ENCODE data around the gene FBLL1. TPM values are rescaled to one million over a fixed set of nuclear protein-coding genes. Genes with fewer than 3 reads are reported as not detected.
A peak's percentile ranks its signal among the peaks of the same experiment; 100 is the strongest.
"Not testable (repeated sequence)": the region's sequence is repeated elsewhere in the genome, so short reads cannot be mapped to it uniquely, and the experiment has no call there.

The FBLL1 gene
- total RNA-seq, 2 donors from 2014 or later: not detected

DNA sequence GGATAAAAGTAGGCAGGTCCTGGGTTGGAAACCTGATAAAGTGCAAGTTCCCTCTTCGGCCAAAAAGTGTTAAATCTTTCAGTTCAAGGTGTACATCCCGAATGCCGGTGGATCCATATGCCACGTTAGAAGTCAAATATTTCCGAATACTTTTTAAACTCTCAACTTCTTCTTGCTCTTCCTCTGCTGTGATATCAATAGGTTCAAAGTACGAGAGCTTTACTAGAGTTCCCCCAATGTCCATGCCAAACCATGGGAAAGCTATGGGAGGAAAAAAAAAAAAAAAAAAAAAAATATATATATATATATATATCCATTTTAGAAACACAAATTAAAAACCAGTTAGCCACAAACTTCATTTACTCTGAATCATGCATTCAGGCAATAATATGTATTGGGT lies 39.6 kb downstream of the FBLL1 start:
- H3K4me3 Mint-ChIP-seq: no peak overlapping the region
- no peak for ATAC-seq
- H3K9me3 ChIP-seq (ENCODE audit: control insufficient read depth, low read length, poor library complexity, severe bottlenecking): no peaks in the 10 kb centered on the region
- peak overlapping the region; percentile 57 for H3K27ac Mint-ChIP-seq
- H3K4me1 Mint-ChIP-seq: peaks cover 14% of the 10 kb centered on the region
- H3K27me3 Mint-ChIP-seq: no peaks in the 10 kb centered on the region
- peaks cover 2% of the 10 kb centered on the region for H3K36me3 Mint-ChIP-seq (ENCODE audit: low read depth)
- no peak for DNase-seq

DNA sequence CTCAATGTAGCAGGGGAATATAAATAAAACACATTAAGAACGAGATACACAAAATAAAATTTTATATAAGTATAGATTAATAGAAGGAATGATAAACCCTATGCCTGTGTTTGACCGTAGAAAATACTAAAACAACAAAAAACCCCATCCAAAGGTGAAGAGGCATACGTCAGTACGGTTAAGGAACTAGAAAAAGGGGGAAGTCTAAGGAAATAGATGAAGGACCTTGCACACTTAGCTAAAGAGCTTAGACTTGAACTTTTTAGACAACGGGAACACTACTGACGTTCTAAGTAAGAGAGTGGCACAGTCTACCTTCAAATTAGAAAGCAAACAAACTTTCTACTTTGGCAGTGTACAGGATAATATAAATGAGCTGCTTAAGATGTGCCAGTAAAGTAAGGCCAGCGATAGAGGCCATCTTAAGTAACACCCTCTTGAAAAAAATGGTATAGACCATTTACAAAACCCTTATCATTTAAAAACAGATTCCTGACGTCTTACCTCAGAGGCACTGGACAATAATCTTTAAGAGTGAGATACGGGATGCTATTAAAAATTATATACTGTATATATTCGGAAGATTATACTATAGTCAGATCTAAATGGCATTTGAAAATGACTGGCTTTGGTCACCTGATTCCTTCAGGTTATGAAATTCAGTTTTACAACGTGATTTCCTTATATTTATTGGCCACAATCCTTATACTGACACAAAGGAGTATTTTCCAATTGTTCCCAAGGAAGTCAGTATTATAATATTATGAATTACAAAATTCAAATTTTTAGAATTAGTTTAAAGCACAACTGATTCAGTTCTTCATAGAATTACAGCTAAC lies 41.6 kb downstream of the FBLL1 start:
- H3K4me3 Mint-ChIP-seq: no peak overlapping the region

DNA sequence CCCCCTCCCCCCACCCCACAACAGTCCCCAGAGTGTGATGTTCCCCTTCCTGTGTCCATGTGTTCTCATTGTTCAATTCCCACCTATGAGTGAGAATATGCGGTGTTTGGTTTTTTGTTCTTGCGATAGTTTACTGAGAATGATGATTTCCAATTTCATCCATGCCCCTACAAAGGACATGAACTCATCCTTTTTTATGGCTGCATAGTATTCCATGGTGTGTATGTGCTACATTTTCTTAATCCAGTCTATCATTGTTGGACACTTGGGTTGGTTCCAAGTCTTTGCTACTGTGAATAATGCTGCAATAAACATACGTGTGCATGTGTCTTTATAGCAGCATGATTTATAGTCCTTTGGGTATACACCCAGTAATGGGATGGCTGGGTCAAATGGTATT lies 44.6 kb downstream of the FBLL1 start:
- not testable (repeated sequence) for H3K27ac Mint-ChIP-seq; H3K4me3 Mint-ChIP-seq; H3K27me3 Mint-ChIP-seq; H3K36me3 Mint-ChIP-seq (ENCODE audit: low read depth); DNase-seq; H3K9me3 ChIP-seq (ENCODE audit: control insufficient read depth, low read length, poor library complexity, severe bottlenecking); ATAC-seq
- H3K4me1 Mint-ChIP-seq: peaks cover 30% of the 10 kb centered on the region

More for the DNA sequence above, 41.6 kb downstream of the FBLL1 start:
- no peaks in the 10 kb centered on the region for H3K9me3 ChIP-seq (ENCODE audit: control insufficient read depth, low read length, poor library complexity, severe bottlenecking)
- Mint-ChIP-seq H3K27ac (no peak overlapping the region), H3K4me1 (peaks cover 16% of the 10 kb centered on the region), H3K27me3 (no peaks in the 10 kb centered on the region), H3K36me3 (ENCODE audit: low read depth) (peaks cover 2% of the 10 kb centered on the region)
- ATAC-seq (no peak), DNase-seq (no peak)

DNA sequence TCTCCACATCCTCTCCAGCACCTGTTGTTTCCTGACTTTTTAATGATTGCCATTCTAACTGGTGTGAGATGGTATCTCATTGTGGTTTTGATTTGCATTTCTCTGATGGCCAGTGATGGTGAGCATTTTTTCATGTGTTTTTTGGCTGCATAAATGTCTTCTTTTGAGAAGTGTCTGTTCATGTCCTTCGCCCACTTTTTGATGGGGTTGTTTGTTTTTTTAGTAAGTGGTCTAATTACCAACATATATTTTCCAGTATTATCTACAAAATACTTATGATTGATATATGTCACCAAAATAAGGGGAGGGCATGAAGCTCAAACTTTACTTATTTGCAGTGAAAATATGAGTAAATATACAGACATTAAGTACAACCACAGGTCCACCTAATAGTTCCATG lies 45.1 kb downstream of the FBLL1 start:
- DNase-seq; H3K4me3 Mint-ChIP-seq; H3K9me3 ChIP-seq (ENCODE audit: control insufficient read depth, low read length, poor library complexity, severe bottlenecking); H3K36me3 Mint-ChIP-seq (ENCODE audit: low read depth); H3K27ac Mint-ChIP-seq; H3K27me3 Mint-ChIP-seq; ATAC-seq: not testable (repeated sequence)
- H3K4me1 Mint-ChIP-seq: peaks cover 30% of the 10 kb centered on the region

DNA sequence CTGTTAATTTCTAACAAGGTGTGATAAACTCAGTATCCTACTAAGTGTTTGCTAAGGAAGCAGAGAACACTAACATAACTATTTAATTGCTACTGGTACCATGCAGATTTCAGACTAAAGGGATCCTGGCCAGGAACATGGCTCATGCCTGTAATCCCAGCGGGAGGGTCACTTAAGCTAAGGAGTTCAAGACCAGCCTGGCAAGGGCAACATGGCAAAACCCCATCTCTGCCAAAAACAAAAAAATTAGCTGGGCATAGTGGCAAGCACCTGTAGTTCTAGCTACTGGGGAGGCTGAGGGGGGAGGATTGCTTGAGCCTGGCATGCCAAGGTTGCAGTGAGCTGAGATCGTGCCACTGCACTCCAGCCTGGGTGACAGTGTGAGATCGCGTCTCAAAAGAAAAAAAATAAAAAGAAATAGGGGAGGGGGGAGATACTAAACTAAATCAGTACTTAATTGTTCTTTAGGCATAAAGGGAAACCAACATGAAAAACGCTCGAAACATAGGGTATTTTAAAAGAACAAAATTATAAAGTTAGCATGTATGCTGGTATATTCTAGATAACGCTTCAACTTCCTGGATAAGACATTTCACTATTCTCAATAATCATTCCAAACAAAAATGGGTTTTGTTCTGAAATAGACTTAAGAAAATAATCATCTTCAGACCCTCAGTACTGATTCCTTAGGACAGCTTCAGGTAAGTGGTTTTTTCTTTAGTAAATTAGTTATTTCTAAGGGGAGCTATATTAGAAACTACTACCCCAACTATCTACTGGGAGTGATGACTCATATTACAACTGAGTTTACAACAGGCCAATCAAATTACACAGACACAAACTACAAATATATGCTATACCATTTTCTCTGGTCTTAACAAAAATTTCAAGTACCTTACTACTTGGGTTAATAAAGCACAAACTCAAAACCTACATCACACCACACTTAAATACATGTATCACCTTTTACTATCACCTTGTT lies 46.6 kb downstream of the FBLL1 start:
- H3K9me3 ChIP-seq (ENCODE audit: control insufficient read depth, low read length, poor library complexity, severe bottlenecking): no peaks in the 10 kb centered on the region
- Mint-ChIP-seq H3K36me3 (ENCODE audit: low read depth) (peaks cover 2% of the 10 kb centered on the region), H3K27ac (peak overlapping the region; percentile 39), H3K27me3 (no peaks in the 10 kb centered on the region), H3K4me1 (peaks cover 33% of the 10 kb centered on the region), H3K4me3 (peak overlapping the region; percentile 19)
- DNase-seq (no peak), ATAC-seq (no peak)

DNA sequence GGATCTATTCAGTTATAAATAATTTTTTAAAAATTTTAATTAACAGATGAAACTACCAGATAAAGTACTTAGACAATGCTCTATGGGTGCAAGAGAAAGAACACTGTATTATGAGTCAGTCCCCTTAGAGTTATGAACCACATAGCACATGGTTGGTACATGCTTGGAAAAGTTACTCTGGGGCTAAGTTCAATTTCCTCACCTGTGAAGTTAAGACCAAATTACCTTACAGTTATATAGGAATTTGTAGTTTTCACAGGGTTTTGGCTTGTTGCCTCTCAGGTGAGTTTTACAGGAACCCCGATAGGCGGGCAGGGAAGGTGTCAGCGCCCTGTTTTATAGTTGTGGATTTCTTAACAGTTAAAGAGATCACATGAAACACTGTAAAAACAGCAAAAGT lies 48.9 kb downstream of the FBLL1 start:
- H3K4me1 Mint-ChIP-seq: peaks cover 25% of the 10 kb centered on the region

DNA sequence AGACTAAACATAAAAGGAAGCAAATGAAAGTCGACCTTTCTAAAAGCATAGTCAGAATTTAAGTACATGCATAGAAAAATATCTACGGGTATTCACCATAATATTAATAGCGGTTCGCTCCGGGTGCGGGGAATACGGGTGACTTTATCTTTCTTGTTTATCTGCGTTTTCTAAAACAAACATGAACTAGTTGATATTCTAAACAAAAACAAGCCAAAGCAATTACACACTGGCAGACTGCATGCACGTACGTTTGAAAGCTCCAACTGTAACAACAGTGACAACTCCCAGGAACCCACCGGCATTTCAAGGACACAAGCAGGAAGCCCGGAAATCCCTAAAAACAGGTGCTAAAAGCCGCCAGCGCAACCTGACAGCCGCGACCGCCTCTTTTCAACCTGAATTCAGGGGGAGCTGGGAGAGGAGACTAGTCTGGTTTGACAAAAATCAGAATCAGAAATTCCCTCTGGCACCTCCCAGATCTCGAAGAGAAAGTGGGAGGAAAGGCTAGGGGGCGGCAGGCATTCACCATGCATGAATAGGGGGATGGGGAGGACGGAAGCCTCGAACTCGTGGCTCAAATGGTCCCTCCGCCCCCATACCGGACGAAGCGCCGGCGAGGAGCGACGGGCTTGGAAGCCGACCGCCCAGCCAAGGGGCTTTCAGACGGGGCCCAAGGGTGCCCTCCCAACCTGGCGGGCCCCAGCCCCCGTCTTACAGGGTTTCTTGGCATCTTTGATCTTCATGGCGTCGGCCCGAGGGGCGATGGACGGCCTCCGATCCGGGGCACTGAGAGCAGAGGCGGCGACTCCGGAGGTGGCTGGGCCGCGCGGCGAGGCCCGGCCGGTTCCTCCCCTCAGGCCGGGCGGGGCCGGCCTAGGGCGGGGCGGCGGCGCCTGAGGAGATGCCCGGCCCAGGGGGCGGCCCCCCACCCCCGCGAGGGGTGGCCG lies 49.7 kb downstream of the FBLL1 start, which contains the start of gene PANK3:
Gene PANK3 (minus strand): TSS at position 831 of the 950 bp plus-strand sequence. CDS start 85 bp downstream, at position 746.
- no peaks in the 10 kb centered on the region for H3K9me3 ChIP-seq (ENCODE audit: control insufficient read depth, low read length, poor library complexity, severe bottlenecking)
- Mint-ChIP-seq H3K4me1 (peaks cover 25% of the 10 kb centered on the region), H3K36me3 (ENCODE audit: low read depth) (no peaks in the 10 kb centered on the region), H3K27me3 (peaks cover 2% of the 10 kb centered on the region), H3K4me3 (peak within 1 kb of the TSS; percentile 89), H3K27ac (peak within 1 kb of the TSS; percentile 79)
- DNase-seq: no peak
- ATAC-seq: peak; percentile 59

More for the DNA sequence above, 48.9 kb downstream of the FBLL1 start:
- H3K27me3 Mint-ChIP-seq: no peaks in the 10 kb centered on the region
- DNase-seq (no peak), ATAC-seq (no peak)
- no peaks in the 10 kb centered on the region for H3K9me3 ChIP-seq (ENCODE audit: control insufficient read depth, low read length, poor library complexity, severe bottlenecking)
- H3K4me3 Mint-ChIP-seq: peak overlapping the region; percentile 89
- H3K27ac Mint-ChIP-seq: peak overlapping the region; percentile 79
- H3K36me3 Mint-ChIP-seq (ENCODE audit: low read depth): no peaks in the 10 kb centered on the region

DNA sequence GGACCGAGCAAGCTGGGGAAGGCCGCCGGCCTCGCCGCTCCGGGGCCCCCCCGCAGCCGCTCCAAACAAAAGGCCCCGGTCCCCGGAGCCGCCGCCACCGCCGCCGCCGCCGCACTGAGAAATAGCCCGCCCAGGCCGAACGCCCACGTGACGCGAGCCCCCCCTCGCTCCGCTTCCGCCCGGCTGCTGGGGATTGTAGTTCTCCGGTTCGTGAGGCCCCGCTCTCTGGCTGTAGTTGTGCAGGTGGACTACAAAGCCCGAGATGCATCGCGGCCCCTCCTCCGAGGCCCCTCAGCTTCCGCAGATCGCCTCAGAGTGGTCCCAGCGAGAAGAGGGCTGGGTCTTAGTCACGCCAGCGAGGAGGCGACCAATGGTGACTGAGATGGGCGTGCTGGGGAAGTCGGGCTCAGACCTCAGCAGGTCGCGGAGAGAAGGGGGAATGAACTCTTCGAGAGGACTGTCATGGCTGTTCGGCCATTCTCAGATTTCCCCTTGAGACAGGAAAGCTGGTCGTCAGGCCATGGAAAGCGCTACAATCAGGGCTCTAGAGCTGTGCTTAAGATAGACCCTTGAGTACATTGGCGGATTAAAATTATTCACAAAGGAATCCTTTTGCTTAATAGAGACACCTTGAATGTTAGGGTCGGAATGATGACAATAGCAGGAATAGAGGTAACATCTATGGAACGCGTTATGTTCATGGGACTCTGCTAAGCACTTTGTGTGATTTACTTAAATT lies 50.6 kb downstream of the FBLL1 start:
- peak overlapping the region; percentile 79 for H3K27ac Mint-ChIP-seq
- H3K4me1 Mint-ChIP-seq: peaks cover 25% of the 10 kb centered on the region
- peak; percentile 98 for ATAC-seq
- no peaks in the 10 kb centered on the region for H3K9me3 ChIP-seq (ENCODE audit: control insufficient read depth, low read length, poor library complexity, severe bottlenecking)
- peak overlapping the region; percentile 89 for H3K4me3 Mint-ChIP-seq
- peak; percentile 90 to 93 (median 92) for DNase-seq
- H3K36me3 Mint-ChIP-seq (ENCODE audit: low read depth): no peaks in the 10 kb centered on the region
- H3K27me3 Mint-ChIP-seq: peaks cover 6% of the 10 kb centered on the region

DNA sequence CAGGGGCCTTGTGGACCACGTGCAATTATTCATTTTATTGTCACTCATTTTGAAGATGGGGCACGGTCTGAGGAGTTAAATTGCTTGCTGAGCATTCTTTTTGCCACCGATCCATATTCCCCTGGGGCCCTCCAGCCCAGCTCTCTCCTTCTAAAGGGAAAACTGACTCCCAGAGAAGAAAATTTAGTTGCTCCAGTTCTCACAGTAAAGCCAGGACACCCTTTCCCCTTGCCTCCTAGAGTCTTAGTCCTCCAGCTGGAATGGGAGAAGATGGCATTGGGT lies 51.1 kb downstream of the FBLL1 start:
- no peaks in the 10 kb centered on the region for H3K9me3 ChIP-seq (ENCODE audit: control insufficient read depth, low read length, poor library complexity, severe bottlenecking)
- Mint-ChIP-seq H3K36me3 (ENCODE audit: low read depth) (no peaks in the 10 kb centered on the region), H3K27me3 (peaks cover 10% of the 10 kb centered on the region), H3K4me1 (peaks cover 23% of the 10 kb centered on the region), H3K27ac (peak overlapping the region; percentile 79), H3K4me3 (peak overlapping the region; percentile 89)
- ATAC-seq (no peak), DNase-seq (no peak)

Other genes with a start within 250 kb of the FBLL1 start
- 1 to 10 TPM; 5.4 TPM for gene WWC1, start 237.7 kb upstream of the FBLL1 start, total RNA-seq
- 10 to 100 TPM; 49.8 to 57.0 TPM for gene RARS1, start 42.8 kb upstream of the FBLL1 start, total RNA-seq
- gene PANK3, start 50.1 kb downstream of the FBLL1 start, total RNA-seq: 10 to 100 TPM; 30.2 to 39.2 TPM

Data from T-helper 17 cell (primary cell).